GM12801 (cell line): Measurements from ENCODE around the gene SLC4A4.

Experiments
- TF ChIP-seq, protein P1 (sequence below): IDR thresholded peaks from one replicate; pipeline ENCODE4 v1.5.1; 2011; ENCODE audit warnings: control low read depth; ENCODE audit not compliant: insufficient read length; ENCODE audit errors: extremely low read depth

Gene SLC4A4

DNA sequence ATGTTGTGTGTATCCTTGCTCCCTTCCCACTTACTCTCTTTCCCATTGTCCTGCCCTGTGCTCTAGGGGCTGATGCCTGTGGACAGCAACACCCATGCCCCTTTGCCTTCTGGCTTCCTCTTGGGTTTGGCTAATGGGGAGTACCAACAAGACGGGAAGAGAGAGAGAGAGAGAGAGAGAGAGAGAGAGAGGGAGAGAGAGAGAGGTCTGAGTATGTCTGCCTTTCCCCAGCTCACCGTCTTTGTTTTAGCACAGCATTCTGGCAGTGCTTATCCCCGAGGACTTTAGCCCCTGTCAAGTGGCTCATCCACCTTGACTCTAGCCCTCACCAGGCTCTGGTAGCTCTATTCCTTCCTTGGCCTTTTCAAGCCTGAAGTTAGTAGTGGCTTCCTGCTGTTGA, 128.0 kb downstream of the SLC4A4 start:
- TF ChIP-seq, protein P1, sequence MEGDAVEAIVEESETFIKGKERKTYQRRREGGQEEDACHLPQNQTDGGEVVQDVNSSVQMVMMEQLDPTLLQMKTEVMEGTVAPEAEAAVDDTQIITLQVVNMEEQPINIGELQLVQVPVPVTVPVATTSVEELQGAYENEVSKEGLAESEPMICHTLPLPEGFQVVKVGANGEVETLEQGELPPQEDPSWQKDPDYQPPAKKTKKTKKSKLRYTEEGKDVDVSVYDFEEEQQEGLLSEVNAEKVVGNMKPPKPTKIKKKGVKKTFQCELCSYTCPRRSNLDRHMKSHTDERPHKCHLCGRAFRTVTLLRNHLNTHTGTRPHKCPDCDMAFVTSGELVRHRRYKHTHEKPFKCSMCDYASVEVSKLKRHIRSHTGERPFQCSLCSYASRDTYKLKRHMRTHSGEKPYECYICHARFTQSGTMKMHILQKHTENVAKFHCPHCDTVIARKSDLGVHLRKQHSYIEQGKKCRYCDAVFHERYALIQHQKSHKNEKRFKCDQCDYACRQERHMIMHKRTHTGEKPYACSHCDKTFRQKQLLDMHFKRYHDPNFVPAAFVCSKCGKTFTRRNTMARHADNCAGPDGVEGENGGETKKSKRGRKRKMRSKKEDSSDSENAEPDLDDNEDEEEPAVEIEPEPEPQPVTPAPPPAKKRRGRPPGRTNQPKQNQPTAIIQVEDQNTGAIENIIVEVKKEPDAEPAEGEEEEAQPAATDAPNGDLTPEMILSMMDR = no peak

DNA sequence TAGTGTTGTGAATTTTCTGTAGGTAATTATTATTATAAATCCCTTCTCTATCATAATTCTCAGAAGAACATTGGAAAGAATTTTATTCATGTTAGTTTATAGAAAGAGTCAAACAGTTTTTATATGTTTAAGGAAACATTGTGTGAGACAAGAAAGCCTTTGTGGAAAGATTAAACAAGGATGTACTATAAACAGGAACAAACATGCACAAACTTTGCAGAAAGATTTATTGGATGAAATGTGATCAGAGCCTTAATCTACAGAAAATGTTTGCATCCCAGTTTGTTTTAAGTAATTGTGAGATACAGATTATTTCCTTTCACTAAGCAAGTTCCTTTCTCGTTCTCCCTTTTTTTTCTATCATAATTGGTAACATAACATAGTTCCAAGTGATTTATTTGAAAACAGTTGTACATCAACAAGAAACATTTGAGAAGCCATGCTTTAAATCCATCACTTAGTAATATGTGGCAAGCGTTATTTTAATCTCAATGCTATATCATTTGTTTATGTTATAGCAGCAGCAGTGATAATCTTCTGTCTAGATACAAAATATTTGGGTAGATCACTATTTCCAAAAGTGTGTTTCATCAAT, 129.4 kb downstream of the SLC4A4 start:
- TF ChIP-seq, protein P1 = no peak

DNA sequence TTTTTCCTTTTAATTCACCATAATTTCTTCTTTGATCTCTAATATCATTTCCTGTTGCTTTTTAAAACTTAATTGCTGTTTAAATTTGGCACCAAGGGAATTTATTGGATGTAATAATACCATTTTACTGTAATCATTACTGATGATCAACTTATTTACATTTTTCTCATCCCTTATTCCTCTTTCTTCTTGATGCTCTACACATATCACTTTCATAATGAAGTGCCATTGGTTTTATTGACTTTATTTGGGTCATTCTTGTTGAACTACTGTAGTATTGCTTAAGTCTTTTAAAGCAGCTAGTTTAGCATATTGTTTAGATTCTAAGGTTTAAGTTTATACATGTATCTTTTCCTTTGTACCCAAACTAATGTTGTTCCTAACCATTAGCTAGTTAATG, 130.7 kb downstream of the SLC4A4 start:
- TF ChIP-seq, protein P1 = no peak

DNA sequence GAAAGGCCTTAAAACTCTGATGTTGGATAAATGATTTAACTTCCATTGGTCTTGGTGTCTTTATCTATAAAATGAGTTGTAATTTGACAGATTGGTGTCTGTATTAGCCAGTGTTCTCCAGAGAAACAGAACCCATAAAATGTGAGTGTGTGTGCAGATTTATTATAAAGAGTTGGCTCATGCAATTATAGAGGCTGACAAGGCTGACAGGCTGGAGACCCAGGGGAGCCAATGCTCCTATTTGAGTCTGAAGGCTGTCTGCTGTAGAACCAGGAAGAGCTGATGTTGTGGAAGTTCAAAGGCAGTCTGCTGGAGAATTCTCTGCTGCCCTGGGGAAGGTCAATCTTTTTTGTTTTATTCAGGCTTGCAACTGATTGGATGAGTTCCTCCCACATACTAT, 131.7 kb downstream of the SLC4A4 start:
- TF ChIP-seq, protein P1 = no peak

DNA sequence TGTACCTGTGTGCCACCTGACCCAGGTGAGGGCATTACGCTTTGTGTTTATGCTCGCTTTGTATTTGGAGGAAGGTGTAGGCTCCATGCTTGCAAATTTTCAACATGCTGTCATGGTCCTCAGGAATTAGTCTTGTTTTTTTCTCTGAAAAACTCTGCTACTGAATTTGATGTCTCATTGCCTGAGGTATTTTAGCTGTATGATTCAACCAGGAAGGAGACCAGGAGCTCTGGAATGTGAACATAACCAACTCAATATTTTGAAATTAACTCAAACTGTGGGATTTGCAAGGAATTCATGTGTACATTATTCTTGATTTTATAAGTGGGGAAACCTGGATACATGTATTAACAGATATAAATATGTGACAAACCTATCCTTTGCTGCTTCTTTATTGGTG, 134.1 kb downstream of the SLC4A4 start:
- TF ChIP-seq, protein P1 = no peak

DNA sequence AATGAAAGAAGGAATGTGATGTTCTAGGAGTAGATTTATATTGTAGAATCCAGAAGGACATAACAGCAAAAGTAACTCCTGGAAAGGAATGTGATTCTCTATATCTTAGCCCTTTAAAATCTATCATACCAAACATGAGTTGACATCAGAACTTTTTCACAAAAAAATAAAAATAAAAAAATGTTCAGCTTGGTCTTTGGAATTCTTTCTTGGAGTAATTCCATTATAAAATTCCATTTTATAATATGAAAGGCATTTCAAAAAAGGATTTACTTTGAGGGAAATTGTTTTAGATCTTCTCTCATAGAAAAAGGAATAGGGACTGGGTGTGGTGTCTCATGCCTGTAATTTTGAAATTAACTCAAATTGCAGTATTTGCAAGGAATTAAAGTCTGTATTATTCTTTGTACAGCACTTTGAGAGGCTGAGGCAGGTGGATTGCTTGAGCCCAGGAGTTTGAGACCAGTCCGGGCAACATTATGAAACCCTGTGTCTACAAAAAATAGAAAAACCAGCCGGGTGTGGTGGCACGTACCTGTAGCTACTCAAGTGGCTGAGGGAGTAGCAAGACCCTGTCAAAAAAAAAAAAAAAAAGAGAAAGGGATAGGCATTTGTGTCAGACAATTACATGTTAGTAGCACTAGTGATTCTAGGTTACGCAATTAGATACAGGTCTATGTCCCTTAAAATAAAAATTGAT, 134.9 kb downstream of the SLC4A4 start:
- TF ChIP-seq, protein P1 = no peak

DNA sequence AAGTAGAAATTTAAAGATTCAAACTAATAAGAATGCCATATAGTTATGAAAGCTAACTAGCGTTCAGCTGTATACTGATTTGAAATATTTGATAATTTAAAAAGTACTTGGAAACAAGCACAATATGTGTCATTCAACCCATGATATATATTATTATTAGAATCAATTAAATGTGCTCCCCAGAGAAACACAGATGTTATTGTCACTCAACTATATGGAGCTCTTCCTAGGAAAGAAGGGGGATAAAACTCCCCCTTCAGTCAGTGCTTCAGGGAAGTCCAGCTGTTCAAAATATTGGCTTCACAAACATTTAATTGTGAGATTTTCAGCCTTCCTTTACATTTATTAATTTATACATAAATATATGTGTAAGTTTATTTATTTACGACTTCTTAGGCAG, 135.9 kb downstream of the SLC4A4 start:
- TF ChIP-seq, protein P1 = no peak

DNA sequence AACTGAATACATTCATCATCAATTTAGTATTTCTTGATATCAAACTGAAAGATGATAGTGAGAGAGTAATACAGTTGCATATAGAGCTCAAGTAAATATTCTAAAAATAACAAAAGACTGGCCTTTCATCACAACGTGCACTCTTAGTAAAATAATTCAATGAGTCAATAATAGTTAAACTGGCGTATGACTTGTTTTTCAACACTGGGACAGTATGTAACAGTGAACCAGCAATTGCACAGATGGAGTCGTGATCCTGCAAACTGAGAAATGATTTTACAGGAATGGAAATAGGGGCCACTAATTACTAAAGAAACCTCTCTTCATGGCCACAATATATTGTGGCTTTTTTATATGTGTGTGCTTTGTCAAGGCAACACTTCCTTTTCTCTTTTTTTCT, 137.4 kb downstream of the SLC4A4 start:
- TF ChIP-seq, protein P1 = no peak
